AG04450 (cell line): ENCODE data around the gene ENO2. TPM values are rescaled to one million over a fixed set of nuclear protein-coding genes. Genes with fewer than 3 reads are reported as not detected.

Experiments used
- CTCF ChIA-PET: fragments of 300-600, 350-600 bp; formaldehyde crosslinking; extraction: SDS; loops from one replicate; lab custom pipeline; 2022; ENCODE audit warnings: antibody characterized with exemption, inconsistent platforms; lab: Charles Lee
- POLR2A ChIA-PET: fragments of 350-600 bp; formaldehyde crosslinking; extraction: SDS; loops from one replicate; lab custom pipeline; 2021; ENCODE audit warnings: antibody characterized with exemption, inconsistent platforms; lab: Yijun Ruan, JAX
- DNase-seq: peaks from one replicate; pipeline ENCODE4 v3.0.0-alpha.2; 2011; ENCODE audit warnings: low read depth, low spot score
- H3K27ac ChIP-seq: one replicate; pipeline ENCODE4 v1.5.1; 2012; ENCODE audit warnings: low read depth, low read length, control low read depth
- H3K27me3 ChIP-seq: one replicate; pipeline ENCODE4 v1.6.0; 2012; ENCODE audit warnings: low read length; ENCODE audit not compliant: control insufficient read depth, insufficient read depth
- H3K4me3 ChIP-seq: 2 replicates; pipeline ENCODE4 v1.5.1; 2011; ENCODE audit warnings: mild to moderate bottlenecking, low read depth, low read length, control low read depth
- H3K9me3 ChIP-seq: 2 replicates; pipeline ENCODE4 v1.5.1; 2012; ENCODE audit warnings: low read length; ENCODE audit not compliant: control insufficient read depth, insufficient read depth
- polyA plus RNA-seq: library from polyadenylated mRNA; depleted of rRNA; stranded (reverse); fragments of >200 nt; gene quantifications from 2 replicates; pipeline ENCODE4 v1.2.3, GENCODE V29; 2011
- TF ChIP-seq, protein P1 (sequence below): IDR thresholded peaks from 2 replicates; pipeline ENCODE4 v1.5.1; 2011; ENCODE audit warnings: low read depth, low read length, control low read depth, inconsistent platforms

ENO2 gene
- polyA plus RNA-seq, 1 experiment = 25.4 TPM

- no peak for DNase-seq
- Histone ChIP-seq H3K4me3 (peak overlapping the region; percentile 68), H3K27ac (no peak overlapping the region), H3K9me3 (no peaks in the 10 kb centered on the region), H3K27me3 (no peaks in the 10 kb centered on the region)
- TF ChIP-seq, protein P1, sequence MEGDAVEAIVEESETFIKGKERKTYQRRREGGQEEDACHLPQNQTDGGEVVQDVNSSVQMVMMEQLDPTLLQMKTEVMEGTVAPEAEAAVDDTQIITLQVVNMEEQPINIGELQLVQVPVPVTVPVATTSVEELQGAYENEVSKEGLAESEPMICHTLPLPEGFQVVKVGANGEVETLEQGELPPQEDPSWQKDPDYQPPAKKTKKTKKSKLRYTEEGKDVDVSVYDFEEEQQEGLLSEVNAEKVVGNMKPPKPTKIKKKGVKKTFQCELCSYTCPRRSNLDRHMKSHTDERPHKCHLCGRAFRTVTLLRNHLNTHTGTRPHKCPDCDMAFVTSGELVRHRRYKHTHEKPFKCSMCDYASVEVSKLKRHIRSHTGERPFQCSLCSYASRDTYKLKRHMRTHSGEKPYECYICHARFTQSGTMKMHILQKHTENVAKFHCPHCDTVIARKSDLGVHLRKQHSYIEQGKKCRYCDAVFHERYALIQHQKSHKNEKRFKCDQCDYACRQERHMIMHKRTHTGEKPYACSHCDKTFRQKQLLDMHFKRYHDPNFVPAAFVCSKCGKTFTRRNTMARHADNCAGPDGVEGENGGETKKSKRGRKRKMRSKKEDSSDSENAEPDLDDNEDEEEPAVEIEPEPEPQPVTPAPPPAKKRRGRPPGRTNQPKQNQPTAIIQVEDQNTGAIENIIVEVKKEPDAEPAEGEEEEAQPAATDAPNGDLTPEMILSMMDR = no peak
- ChIA-PET CTCF (interaction anchor here (0.7 to 1.5 kb wide), 3 partner anchors 8 to 39 kb away, joined by 3 to 6 read pairs (median 4); no protein-coding TSS in a partner anchor), POLR2A (interaction anchor here (1.7 to 2.0 kb wide), 2 partner anchors 8 to 14 kb away, joined by 4 to 7 read pairs; partner anchors contain the start of genes C12orf57 and RNU7-1)
These were observed 15.4 kb downstream of the ENO2 start for GRCh38 chr12:6929466-6930452.

DNA sequence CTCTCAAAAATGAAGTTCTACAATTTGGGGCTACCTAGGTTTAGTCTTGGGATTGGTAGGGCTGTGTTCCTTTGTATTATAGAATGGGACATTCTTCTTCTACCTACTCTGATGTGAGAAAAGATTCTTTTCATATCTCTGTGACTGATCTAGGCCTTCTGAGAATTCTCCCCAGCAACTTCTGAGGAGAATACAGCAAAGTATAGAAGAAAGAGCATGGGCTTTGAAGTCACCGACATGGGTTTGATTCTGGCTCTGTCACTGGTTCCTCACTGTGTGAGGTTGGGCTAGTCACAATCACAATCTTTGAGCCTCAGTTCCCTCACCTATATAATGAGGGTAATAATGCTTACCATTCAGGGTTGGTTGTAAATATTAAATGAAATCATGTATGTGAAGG lies 18.4 kb downstream of the ENO2 start:
- POLR2A ChIA-PET = no interaction called here
- no peak overlapping the region for H3K4me3 ChIP-seq
- no peaks in the 10 kb centered on the region for H3K9me3 ChIP-seq
- no peaks in the 10 kb centered on the region for H3K27me3 ChIP-seq
- TF ChIP-seq, protein P1 = no peak
- CTCF ChIA-PET = interaction anchor here (1.4 to 1.5 kb wide), 2 partner anchors 9 to 32 kb away, joined by 4 to 7 read pairs; no protein-coding TSS in a partner anchor
- no peak for DNase-seq
- H3K27ac ChIP-seq = no peak overlapping the region

- Histone ChIP-seq H3K27me3 (no peaks in the 10 kb centered on the region), H3K4me3 (no peak overlapping the region), H3K27ac (peak overlapping the region; percentile 57), H3K9me3 (no peaks in the 10 kb centered on the region; the same call in 1 of the 2 replicates)
- ChIA-PET POLR2A (no interaction called here), CTCF (interaction anchor here (1.3 to 2.4 kb wide), 3 partner anchors 9 to 175 kb away, joined by 3 to 14 read pairs (median 3); partner anchors contain the start of gene C1RL)
- DNase-seq = no peak
- TF ChIP-seq, protein P1 = no peak
These were observed 19.7 kb downstream of the ENO2 start for GRCh38 chr12:6934110-6934509.

DNA sequence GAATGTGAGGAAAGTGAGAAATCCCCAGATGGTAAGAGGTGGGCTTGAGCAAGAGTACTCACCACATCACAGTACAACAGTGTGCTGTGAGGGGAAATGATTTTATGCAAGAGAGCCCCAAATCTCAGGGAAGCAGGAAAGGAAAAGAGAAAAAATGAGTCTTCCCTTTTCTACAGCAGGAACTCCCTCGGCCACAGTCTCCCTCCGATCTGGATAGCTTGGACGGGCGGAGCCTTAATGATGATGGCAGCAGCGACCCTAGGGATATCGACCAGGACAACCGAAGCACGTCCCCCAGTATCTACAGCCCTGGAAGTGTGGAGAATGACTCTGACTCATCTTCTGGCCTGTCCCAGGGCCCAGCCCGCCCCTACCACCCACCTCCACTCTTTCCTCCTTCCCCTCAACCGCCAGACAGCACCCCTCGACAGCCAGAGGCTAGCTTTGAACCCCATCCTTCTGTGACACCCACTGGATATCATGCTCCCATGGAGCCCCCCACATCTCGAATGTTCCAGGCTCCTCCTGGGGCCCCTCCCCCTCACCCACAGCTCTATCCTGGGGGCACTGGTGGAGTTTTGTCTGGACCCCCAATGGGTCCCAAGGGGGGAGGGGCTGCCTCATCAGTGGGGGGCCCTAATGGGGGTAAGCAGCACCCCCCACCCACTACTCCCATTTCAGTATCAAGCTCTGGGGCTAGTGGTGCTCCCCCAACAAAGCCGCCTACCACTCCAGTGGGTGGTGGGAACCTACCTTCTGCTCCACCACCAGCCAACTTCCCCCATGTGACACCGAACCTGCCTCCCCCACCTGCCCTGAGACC lies 21.2 kb downstream of the ENO2 start:
- H3K27ac ChIP-seq = no peak overlapping the region
- H3K9me3 ChIP-seq = no peaks in the 10 kb centered on the region; the same call in 1 of the 2 replicates
- H3K27me3 ChIP-seq = no peaks in the 10 kb centered on the region
- ChIA-PET CTCF (interaction anchor here (0.6 to 2.4 kb wide), 2 partner anchors 10 kb away, joined by 4 to 14 read pairs; no protein-coding TSS in a partner anchor), POLR2A (interaction anchor here (1.5 kb wide), 1 partner anchor 11 kb away, joined by 5 read pairs; no protein-coding TSS in a partner anchor)
- TF ChIP-seq, protein P1 = no peak
- no peak for DNase-seq
- H3K4me3 ChIP-seq = no peak overlapping the region
